KOPT-K1 (cell line): ENCODE data around the gene C1orf115.
"Not testable (repeated sequence)": the region's sequence is repeated elsewhere in the genome, so short reads cannot be mapped to it uniquely, and the experiment has no call there.

Experiments used
- H3K27ac ChIP-seq: fragments of 200-600 bp; sonication (generic); 2 replicates; pipeline ENCODE4 v1.5.1; 2016; ENCODE audit warnings: antibody characterized with exemption, mild to moderate bottlenecking, low read depth, low read length; ENCODE audit not compliant: poor library complexity, severe bottlenecking
- H3K36me3 ChIP-seq: fragments of 200-600 bp; sonication (generic); 2 replicates; pipeline ENCODE4 v1.5.1; 2017; ENCODE audit warnings: antibody characterized with exemption, mild to moderate bottlenecking, low read length, moderate library complexity; ENCODE audit not compliant: insufficient read depth
- H3K9me3 ChIP-seq: fragments of 200-600 bp; sonication (generic); 2 replicates; pipeline ENCODE4 v1.5.1; 2017; ENCODE audit warnings: antibody characterized with exemption, low read length, mild to moderate bottlenecking; ENCODE audit not compliant: insufficient read depth, poor library complexity, severe bottlenecking

Gene C1orf115

DNA sequence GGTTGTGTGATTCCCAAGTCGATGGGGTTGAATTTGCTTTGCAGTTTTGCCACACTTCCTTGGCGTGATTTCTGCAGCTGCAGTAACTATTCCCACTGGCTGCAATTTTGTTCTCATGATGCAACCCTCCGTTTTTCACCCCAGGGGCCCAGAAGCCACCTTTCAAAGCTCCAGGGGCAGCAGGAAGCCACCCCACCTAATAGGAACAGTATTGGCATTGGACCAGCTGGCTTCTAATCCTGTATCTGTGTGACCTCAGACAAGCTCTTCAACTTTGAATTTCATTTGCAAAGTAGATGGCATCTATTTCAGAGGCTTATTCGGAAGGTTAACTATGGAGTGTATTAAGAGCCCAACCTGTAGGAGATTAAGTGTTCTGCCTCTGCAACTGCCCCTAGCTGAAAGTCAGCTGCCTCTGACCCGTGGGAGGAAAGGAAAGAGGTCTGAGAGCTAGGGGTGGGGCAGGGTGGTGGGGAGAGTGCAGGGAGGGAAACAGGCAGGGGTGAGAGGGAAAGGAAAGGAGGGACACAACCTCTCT is 12.6 kb downstream of the C1orf115 start:
- H3K36me3 ChIP-seq = no peaks in the 10 kb centered on the region
- no peaks in the 10 kb centered on the region for H3K9me3 ChIP-seq
- no peak overlapping the region for H3K27ac ChIP-seq

- Histone ChIP-seq H3K9me3 (no peaks in the 10 kb centered on the region), H3K36me3 (no peaks in the 10 kb centered on the region), H3K27ac (no peak overlapping the region)
These were observed 13.1 kb downstream of the C1orf115 start for GRCh38 chr1:220703305-220703704.

- H3K36me3 ChIP-seq = no peaks in the 10 kb centered on the region
- no peak overlapping the region for H3K27ac ChIP-seq
- no peaks in the 10 kb centered on the region for H3K9me3 ChIP-seq
These were observed 15.6 kb downstream of the C1orf115 start for GRCh38 chr1:220705782-220706181.

DNA sequence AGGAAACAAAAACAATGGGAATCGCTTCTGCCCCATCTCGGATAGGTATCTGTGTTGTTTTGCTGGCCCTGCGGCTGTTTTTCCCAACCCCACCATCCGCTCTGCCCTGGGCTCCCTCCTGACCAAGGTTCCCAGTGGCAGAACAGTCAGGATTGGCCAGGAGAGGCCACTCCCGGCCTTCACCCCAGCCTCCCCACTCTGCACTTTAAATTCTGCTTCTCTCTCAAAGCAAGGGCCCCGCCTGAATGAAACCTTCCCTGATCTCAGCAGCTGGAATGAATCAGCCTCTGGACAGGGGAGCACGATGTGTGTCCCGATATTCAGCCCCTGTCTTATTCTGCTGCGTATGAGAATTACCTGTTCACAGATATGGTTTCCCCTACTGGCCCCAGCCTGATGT is 16.3 kb downstream of the C1orf115 start:
- no peak overlapping the region for H3K27ac ChIP-seq
- H3K9me3 ChIP-seq = no peaks in the 10 kb centered on the region
- no peaks in the 10 kb centered on the region for H3K36me3 ChIP-seq

DNA sequence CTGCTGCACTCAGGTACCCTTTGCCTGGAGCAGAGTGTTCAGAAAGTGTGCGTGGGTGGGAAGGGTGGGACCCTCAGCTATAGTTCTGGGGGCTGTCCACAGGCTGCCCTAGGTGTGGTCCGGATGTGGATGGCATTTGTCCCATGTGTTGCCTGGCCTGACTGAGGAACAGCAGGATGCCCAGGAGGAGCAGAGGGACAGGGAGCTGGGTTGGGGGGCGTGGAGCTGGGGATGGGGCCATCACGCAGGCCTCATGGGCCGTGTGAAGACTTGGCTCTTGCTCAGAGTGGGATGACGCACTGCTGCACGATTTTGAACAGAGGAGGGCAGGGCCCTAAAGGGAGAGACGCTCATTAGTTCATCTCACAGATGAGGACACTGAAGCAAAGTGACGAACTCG is 17.0 kb downstream of the C1orf115 start:
- Histone ChIP-seq H3K27ac (no peak overlapping the region), H3K9me3 (no peaks in the 10 kb centered on the region), H3K36me3 (no peaks in the 10 kb centered on the region)

GRCh38 chr1:220708244-220708643 is 18.1 kb downstream of the C1orf115 start:
- Histone ChIP-seq H3K36me3 (no peaks in the 10 kb centered on the region), H3K9me3 (no peaks in the 10 kb centered on the region), H3K27ac (no peak overlapping the region)

GRCh38 chr1:220708936-220709801 is 19.0 kb downstream of the C1orf115 start:
- Histone ChIP-seq H3K27ac (no peak overlapping the region), H3K36me3 (no peaks in the 10 kb centered on the region), H3K9me3 (no peaks in the 10 kb centered on the region)

GRCh38 chr1:220710333-220710732 is 20.2 kb downstream of the C1orf115 start:
- Histone ChIP-seq H3K9me3 (peaks cover under 1% of the 10 kb centered on the region), H3K27ac (no peak overlapping the region), H3K36me3 (no peaks in the 10 kb centered on the region)

- Histone ChIP-seq H3K9me3 (peaks cover 10% of the 10 kb centered on the region), H3K36me3 (no peaks in the 10 kb centered on the region), H3K27ac (no peak overlapping the region)
These were observed 21.1 kb downstream of the C1orf115 start for GRCh38 chr1:220711056-220711809.

DNA sequence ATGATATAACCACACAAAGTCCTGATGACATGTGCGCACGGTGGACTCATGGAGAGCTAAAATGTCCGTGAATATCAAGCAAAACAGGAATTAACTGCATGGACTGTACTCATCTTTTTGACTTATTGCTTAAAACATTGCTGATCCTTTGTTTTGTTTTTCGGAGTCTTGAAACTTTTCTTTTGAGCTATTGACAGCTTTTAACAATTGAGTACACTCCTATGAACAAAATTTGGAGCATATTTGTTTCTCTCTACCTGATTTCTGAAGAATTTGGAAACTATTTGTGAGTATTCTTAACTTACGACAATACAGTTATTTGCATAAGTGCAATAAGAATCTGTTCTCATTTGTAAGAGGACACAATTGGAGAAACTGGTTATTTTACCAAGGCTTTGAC is 25.8 kb downstream of the C1orf115 start:
- H3K36me3 ChIP-seq, H3K27ac ChIP-seq: not testable (repeated sequence)
- peaks cover 13% of the 10 kb centered on the region for H3K9me3 ChIP-seq

GRCh38 chr1:220717800-220718640 is 27.9 kb downstream of the C1orf115 start:
- Histone ChIP-seq H3K27ac (no peak overlapping the region), H3K9me3 (peaks cover 13% of the 10 kb centered on the region), H3K36me3 (no peaks in the 10 kb centered on the region)

DNA sequence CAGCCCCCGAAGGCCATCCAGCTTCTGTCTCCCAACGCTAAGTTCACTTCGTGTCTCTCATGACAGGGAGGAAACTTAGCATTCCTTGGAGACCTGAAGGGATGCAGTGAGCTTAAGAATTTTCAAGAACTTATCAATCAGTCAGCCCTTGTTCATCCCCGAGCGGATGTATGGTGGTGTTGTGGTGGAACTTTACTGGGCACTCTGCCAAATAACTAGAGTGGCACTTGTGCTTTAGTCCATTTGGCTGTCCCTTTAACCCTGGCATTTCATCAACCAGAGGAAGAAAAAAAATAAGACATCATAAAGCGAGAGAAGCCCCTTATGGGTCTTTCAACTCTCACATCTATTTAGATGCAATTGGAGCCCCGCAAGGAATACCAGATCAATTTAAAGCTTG is 31.1 kb downstream of the C1orf115 start:
- not testable (repeated sequence) for H3K27ac ChIP-seq, H3K9me3 ChIP-seq, H3K36me3 ChIP-seq

- Histone ChIP-seq H3K36me3 (no peaks in the 10 kb centered on the region), H3K27ac (no peak overlapping the region), H3K9me3 (no peaks in the 10 kb centered on the region)
These were observed 36.5 kb downstream of the C1orf115 start for GRCh38 chr1:220726634-220727033.

- no peaks in the 10 kb centered on the region for H3K36me3 ChIP-seq
- no peak overlapping the region for H3K27ac ChIP-seq
- H3K9me3 ChIP-seq = no peaks in the 10 kb centered on the region
These were observed 37.4 kb downstream of the C1orf115 start for GRCh38 chr1:220727519-220727918.

GRCh38 chr1:220730486-220730885 is 40.3 kb downstream of the C1orf115 start:
- H3K36me3 ChIP-seq = no peaks in the 10 kb centered on the region

More at GRCh38 chr1:220730486-220730885, 40.3 kb downstream of the C1orf115 start:
- H3K9me3 ChIP-seq = no peaks in the 10 kb centered on the region
- H3K27ac ChIP-seq = no peak overlapping the region
